ENCODE results near the gene PHIP.
"Not testable (repeated sequence)": the region's sequence is repeated elsewhere in the genome, so short reads cannot be mapped to it uniquely, and the experiment has no call there.

The PHIP gene

DNA sequence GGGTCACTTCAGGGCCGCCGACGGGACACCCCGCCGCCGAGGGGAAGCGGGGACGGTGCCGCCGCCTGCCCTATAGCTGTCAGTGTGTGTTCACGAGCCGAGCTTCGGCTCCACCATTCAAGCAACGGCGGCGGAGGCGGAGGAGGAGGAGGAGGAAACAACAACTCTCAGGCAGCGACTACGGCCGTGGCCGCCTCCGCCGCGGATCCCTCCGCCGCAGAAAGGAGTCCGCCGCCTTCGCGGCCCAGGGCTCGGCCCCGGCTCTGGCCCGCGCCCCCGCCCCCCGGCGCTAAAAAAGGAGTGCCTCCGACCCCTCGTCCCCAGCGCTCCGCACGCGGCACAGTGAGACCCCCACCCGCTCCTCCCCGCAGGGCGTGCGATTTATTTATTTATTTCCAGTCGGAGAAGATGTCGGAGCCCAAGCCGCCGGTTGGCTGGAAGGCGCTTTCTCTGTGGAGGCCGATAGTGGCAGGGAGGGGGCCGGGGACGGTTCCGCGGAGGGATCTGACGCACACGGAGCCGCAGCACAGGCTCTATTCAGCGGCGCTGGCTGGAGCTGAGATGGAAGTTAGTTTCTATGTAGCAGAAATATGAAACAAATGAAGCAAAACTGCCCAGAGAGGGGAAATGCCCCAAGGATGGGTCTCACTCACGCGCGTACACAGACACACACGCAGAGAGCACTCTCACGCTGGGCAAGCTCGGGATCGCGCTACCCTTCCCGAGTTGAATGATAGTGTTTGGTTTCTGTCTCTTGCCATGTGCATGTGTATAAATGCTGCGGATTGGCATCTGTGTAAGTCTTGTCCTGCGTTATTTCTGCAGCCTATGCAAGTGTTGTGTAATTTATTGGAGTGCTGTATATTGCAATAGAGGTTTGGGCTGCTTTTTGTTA lies at the start of gene PHIP:
Gene PHIP (minus strand): TSS at position 180 of the 895 bp plus-strand sequence. CDS start 186 bp downstream, outside the sequence.
- no peak for FAIRE-seq

DNA sequence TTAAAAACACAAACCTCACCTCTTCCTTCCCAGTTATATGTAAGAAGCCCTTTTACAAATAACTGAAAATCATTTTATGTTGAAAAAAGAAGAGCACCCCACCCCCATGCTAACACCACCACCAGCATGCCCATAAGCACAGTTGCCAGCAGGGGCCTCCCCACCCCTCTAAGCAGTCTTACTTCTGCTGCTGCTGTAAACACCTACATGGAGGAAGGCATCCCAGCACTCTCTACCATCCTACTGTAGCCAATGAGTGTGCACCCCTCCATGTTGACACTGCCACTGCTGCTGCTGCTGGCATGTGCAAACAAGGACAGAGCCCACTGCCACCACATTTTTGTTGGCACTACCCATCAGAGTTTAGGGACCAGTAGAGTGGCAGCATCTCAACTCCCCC lies 49.6 kb upstream of the PHIP start:
- FAIRE-seq, result no peak

DNA sequence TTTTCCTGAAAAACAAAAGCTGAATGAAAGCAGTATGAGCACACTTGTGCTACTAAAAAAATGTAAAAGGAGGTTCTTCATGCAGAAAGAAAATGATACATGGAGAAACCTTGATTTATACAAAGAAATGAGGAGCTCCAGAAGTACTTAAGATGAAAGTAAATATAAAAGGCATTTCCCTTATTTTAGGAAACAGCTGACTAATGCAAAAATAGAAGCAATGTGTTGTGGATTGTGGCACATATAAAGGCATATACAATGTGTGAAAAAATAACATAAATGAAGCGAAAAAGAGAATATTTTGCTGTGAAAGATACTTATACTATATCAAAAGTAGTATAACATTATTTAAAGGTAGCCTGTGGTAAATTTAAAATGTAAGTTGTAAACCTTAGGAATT lies 41.2 kb upstream of the PHIP start:
- FAIRE-seq, result no peak

DNA sequence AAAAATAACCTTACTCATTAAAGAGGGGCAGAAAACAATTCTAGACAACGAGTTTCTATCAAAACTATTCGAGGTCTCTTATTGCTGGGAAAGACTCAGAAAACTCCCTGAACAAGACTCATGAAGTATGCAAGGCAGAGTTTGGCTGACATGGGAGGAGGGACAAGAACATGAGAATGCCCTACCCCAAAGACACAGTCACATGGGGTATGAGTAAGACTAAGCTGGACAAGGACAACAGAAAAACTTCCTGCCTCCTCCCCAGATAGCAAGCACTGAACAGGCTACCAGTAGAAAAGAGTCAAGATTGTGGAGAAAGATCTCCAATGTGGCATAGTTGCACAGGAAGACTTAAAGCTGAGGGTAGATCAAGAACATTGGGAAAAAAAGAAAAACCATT lies 39.7 kb upstream of the PHIP start:
- FAIRE-seq, result no peak

DNA sequence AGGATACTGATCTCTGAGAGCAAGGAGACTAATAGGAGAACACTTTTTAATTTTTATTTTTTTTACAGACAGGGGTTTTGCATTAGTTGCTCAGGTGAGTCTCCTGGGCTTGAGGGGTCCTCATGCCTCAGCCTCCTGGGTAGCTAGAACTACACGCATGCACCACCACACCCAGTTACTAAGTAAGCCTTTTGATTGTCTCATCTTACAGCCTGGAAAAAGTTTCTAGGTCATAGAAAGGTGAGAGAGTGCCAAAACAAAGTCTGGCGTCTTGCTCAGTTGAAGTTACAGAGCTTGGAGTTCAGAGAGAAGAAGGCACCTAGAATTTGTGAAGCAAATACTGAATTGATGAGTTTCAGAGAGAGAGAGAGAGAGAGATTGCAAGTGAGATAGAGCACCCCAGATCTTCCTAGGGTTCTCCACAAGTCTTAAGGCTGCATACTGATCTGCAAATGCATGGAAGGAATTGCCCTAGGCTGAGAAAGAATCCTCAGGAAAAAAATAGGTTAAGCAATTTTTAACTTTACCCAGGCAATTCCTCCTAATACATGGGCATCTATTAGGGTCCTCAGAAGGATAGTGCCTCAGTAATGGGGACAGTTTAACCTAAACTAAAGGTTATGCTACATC lies 37.6 kb upstream of the PHIP start:
- no peak for FAIRE-seq

DNA sequence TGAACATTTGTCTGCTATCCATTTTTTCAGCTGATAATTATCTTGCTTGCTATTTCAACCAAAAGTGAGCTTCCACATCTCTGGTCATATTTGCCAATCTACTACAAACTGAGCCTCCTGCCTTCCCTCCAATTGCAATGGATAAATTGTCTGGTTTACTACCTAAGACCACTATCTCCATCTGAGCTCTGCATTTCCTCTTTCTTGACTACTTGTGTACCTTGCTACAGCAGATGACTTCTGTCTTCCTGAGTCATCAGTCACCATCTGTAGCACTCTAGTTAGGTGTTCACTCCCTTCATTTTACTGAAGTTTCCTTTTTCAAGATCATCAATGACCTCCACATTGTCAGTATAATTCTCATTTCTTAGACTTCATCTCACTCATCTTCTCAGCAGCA lies 33.5 kb upstream of the PHIP start:
- no peak for FAIRE-seq

DNA sequence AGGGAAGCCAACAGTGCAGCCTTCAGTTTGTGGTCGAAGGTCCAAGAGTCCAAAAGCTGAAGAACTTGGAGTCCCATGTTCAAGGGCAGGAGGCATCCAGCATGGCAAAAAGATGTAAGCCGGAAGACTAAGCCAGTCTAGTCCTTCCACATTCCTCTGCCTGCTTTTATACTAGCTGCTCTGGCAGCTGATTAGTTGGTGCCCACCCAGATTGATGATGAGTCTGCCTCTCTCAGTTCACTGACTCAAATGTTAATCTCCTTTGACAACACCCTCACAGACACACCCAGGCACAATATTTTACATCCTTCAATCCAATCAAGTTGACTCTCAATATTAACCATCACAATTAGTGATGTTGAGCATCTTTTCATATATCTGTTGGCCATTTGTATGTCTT lies 23.1 kb upstream of the PHIP start:
- no peak for FAIRE-seq

DNA sequence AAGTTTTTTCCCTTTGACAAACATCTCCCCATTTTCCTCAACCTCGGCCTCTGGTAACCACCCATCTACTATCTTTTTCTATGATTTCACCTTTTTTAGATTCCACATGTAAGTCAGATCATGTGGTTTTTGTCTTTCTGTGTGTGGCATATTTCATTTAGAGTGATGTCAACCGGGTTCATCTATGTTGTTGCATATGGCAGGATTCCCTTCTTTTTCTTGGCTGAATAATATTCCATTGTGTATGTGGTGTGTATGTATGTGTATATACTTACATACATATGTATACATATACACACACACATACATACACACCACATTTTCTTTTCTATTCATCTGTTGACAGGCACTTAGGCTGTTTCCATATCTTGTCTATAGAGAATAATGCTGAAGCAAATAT lies 22.2 kb upstream of the PHIP start:
- no peak for FAIRE-seq

DNA sequence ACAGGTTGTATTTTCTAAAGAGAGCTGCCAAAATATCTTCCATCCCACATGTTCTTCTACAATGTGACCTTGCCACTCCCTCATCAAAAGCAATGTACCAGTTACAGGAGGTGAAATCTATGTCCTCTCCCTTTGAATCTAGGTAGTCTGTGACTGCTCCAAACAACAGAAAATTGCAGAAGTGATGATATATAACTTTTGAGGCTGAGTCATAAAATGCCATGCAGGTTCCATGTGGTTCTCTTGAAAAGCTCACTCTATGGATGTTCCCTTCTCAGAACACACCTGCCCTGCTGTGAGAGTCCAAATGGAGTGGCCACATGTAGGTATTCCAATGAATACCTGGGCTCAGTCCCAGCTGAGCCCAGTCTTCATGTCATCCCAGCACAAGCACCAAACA lies 16.9 kb upstream of the PHIP start:
- no peak for FAIRE-seq

DNA sequence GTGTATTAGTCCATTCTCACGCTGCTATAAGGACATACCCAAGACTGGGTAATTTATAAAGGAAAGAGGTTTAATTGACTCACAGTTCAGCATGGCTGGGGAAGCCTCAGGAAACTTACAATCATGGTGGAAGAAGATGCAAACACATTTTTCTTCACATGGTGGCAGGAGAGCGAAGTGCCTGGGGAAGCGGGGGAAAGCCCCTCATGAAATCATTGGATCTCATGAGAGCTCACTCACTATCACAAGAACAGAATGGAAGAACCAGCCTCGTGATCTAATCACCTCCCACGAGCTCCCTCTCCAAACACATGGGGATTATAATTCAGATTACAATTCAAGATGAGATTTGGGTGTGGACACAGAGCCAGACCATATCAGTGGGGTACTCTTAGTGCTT lies 13.7 kb upstream of the PHIP start:
- FAIRE-seq, result not testable (repeated sequence)

DNA sequence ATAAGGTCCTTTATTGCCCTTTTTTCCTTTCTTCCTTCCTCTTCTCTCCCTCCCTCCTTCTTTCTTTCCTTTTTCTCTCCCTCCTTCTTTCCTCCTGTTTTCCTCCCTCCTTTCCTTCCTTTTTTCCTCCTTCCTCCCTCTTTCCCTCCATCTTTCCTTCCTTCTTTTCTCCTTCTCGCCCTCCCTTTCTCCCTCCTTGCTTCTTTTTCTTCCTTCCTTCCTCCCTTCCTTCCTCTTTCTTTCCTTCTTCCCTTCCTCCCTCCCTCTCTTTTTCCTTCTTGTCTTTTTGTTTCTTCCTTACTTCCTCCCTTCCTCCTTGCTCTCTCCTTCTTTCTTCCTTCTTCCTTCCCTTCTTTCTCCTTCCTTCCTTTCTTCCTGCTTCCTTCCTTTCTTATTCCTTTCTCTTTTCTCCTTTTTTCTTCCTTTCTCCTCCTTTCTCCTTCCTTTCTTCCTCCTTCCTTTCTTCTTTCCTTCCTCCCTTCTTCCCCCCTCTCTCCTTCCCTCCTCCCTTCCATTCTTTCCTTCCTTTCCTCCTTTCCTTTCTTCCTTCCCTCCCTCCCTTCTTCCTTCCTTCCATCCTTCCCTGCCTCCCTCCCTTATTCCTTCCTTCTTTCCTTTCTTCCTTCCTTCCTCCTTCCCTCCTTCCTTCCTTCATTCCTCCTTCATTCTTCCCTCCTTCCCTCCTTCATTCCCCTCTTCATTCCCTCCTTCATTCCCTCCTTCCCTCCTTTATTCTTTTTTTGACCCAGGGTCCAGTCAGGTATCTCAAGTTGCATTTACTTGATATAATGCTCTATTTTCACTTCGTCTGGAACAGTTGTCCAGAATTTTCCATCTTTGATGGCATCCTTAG lies 11.7 kb upstream of the PHIP start:
- no peak for FAIRE-seq

DNA sequence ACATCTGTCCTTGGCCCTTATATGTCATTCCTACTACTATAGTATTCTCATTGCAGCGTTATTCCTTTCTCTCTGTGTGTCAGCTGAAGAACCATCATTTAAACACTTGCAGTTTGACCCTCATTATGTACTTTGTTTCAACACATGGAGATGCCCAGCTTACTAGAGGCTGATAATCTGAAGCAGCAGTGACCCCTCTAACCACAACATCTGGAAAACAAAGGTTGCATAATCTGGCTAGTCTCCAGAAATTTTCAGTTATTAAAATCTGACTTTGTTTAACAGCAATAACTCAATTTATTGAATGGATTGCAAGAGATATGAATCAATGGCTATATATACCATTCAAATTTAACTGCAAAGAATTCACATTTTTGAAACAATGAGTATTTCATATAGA lies 6.6 kb upstream of the PHIP start:
- FAIRE-seq, result no peak

DNA sequence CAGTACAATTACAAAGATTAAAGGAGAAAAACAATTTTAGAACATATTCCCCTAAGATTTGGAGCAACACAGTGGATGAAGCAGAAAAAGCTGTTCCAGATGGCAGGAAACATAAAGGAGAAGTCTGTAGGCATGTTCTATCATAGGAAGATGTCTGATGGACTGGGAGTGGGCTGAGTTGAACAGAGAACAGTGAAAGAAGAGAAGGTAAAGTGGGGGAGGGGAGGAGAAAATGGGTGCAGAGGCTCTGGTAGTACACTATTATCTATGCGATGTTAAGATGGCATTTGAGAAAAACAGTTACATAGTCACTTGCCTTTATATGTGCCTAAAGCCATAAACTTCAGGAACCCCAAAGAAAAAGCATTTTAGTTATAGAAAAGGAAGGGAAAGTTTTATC lies 4.2 kb upstream of the PHIP start:
- no peak for FAIRE-seq

DNA sequence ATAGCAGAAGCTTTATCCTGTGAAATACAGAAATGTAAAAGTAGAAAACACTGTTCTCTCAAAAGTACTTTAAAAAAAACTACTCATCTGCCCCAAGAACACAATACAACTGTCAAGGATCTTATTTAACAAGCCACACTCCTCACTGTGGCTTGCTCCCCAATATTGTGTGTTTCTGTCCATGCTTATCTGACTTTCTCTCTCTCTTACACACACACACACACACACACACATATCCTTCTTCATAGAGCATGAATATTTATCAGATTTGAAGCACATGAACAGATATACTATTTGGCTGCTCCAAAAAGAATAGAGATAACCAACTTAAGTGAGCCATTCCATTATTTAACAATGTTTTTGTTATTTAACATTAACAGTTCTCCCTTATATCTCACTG lies 3.6 kb upstream of the PHIP start:
- no peak for FAIRE-seq

DNA sequence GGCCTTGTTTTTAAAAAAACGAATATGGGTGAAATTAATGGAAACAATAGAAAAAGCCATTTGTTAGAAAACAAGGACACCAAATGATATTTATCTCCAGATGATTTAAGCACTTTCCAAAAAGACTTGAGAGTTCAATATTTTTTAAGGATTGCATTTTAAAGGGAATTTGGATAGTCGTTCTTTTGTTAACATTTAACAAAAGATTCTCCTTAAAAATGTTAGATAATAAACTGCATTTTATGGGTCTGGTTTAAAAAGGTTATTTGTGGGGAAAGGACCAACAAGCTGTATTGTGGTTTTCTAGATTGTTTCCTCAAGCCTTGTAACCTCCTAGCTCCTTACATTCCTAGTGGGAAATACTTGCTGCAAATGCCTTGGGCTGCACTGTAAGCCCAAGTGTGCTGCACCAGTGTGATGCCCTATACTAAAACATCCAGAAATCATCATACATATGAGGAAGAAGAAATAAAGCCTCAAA lies 1.5 kb upstream of the PHIP start:
- no peak for FAIRE-seq

DNA sequence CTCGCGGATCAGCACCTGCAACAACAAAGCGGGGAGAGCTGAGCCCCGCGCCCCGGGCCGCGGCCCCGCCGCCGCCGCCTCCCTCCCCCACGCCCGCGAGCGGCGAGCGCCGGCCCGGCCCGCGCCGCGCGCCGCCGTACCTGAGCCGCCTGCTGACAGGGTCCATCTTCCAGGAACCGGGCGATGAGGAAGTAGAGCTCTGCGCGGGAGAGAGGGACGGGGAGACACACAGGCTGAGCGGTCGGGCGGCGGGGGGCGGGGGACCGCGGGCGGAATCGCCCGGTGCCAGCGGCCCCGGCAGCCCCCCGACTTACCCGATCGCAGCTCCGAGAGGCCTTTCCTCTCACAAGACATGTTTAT lies 359 bp downstream of the PHIP start:
- FAIRE-seq, result no peak

DNA sequence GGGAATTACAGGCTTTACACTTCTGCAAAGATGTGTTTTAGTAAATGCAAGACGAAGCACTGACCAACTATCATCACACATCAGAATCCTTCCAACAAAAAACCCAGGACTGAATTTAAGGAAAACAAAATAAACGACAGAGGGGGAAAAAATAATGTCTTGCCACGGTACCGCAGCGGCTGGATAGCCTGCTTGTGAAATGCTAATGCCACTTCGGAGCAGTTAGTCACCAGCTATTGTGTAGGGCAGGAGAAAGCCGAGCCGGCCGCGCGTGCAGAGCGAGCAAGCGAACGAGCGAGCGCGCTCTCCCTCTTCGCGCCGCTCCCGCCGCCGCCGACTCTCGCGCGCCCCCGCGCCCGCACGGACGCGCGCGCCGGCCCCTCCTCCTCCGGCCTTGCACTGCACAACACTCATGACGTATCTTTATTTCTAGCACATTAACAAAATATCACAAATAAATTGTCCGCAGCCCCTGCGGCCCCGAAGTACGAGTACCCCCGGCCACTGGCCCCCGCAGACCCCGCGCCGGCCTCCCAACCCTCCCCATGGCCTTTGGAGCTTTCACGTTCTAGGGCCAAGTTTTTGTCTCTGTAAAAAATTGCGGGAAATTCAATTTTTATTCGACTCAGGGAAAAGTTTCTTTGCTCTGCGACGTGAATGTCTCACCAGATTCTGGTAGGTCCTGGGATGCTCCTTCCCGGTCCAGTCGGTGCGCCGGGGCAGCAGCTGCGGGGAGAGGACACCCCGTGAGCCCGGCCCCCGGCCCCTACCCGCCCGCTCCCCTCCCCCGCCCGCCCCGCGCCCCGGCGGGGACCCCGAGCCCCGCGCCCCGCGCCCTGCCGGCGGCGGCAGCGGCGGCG lies 1.0 kb downstream of the PHIP start:
- FAIRE-seq, result no peak

DNA sequence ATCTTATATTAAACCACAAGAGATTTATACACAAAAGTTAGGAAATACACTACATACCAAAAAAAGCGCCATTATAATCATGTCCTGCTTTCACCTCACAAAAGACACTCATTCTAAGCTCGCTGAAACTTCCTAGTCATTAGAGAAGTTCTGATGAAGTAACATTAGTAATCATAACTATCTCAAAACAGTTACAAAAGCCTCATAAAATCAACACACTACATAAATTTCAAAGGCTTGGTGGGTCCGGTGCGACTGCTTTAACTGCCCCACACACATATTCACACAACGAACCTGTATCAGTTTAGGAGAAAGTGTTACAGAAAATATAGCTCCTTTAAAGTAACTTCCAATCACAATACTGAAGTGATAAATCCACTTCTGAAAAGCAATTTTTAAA lies 1.9 kb downstream of the PHIP start:
- no peak for FAIRE-seq

DNA sequence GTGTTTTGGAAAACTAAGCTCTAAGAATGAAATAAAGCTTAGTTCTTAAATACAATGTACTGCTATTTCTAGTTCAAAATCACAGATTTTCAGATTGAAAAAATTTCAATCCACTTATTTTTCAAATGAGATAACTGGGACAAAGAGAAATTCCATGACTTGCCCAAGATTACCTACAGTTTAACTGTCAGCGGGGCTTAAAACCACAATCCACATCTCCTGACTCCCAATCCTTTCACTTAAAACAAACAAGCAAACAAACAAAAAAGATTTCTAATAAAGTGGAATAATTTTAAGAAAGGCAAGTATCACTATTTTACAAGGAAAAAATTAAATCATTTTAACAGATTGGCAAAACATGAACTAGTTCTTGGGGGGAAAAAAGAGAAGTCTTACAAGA lies 4.2 kb downstream of the PHIP start:
- FAIRE-seq, result no peak

DNA sequence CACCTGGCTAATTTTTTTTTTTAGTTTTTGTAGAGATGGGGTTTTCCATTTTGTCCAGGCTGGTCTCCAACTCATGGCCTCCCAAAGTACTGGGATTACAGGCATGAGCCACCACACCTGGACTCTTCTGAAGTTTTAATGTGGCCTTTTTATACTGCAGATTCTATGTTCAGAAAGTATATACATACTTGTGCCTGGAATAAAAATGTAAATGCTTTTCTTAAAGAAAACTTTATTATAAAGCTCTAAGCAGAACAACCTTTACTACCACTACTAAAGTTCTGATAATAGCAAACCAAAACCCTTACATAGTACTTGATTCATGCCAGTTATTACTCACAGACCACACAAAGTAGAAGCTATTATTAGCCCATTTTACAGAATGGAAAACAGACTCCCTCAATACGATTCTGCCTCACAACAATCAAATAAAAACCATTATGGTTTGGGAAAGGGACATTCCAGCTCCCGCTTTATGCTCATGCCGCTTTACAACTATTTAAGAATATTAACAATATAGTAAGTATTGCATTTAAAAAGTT lies 5.3 kb downstream of the PHIP start:
- FAIRE-seq, result no peak

DNA sequence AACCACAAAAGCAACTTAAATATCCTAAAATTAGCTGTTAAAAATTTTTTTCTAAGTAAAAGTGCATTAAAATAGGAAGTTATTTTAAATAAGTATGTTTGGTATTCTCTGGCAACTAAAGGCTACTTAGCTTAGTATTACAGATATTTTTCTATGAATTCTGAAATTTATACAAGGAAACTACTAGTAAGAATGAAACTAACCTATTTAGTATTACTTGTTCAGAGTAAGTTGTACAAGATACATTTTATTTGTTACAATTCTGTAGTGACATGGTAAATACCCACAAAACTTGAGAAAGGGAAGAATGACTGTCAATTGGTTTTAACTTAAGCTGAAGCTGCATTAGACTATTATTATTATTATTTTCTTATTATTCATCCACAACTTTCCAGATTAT lies 6.5 kb downstream of the PHIP start:
- FAIRE-seq, result no peak

DNA sequence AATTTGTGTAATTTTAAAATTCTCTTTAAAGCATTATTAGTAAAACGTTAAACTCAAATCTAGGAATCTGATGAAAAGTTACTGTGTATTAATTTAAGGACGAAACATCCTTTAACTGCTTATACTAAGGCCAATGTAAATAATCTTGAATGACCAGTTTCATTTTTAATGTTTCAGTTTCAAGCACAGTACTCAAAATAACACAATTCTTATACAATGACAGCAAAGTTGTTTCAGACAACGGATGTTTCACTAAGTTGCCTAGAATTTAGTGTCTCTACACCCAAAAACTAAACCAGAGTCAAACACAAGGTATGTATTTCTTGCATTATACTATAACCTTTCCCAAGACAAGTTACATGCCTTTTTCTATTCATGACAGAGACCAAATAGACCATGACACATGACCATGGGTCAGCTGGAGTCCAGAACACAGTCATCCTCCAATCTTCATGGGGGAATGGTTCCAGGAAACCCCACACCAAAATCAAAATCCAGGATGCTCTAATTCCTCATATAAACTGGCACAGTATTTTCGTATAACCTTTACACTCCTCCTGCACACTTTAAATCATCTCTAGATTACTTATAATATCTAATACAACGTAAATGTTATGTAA lies 7.7 kb downstream of the PHIP start:
- no peak for FAIRE-seq

Measured in colon (tissue), 2 donors.